ENCODE results near the gene RPA1.
"Not testable (repeated sequence)": the region's sequence is repeated elsewhere in the genome, so short reads cannot be mapped to it uniquely, and the experiment has no call there.

RPA1 gene

DNA sequence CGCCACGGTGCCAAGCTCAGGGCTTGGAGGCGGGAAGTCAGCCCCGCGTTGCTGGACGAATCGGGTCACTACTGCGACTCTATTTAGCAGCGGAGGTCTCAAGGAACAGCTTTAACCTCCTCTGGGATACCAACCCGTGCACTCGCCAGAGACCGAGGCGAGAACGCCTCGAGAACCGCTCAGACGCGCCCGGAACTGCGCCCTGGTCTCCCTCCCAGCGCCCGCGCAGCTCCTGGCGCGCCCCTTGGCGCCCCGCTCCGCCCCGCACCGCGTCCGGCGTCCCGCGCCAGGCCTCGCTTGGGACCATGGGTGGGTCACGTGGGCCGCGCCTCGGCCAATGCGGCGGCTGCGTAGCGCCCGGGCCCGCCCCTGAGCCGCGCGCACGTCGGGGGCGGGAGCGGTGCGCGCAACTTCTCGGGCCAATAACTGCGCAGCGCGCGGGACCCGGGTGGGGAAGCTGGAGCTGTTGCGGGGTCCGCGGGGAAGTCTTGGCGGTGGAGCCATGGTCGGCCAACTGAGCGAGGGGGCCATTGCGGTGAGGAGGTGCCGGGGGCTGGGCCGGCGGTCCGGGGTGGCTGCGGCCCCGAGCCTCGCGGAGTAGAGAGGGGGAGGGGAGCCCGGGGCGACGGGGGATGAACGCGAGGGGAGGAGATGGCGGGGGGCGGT, at the start of gene RPA1, which contains the start of gene SMYD4:
Gene RPA1, plus strand, starts transcription at position 414 of the 666 bp plus-strand sequence. Its CDS starts 89 bp downstream, at position 503.
Gene SMYD4, minus strand, starts transcription at position 311 of the 666 bp plus-strand sequence. CDS start 1,908 bp downstream, outside the sequence.
- DNase-seq (ENCODE audit: low spot score) = peak; percentile 84

DNA sequence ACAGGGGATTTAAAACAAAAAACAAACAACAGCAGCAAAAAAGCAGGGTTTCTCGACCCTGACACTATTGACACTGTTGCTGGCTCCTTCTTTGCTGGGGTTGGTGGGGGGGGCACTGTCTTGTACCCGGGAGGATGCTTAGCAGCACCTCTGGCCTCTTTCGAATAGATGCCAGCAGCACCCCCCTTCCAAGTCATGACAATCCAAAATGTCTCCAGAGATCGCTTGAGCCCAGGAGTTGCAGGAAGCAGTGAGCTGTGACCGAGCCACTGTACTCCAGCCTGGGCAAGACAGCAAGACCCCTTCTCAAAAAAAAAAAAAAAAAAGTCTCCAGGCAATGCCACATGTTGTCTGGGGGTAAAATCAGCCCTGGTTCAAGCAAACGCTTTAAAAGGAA, 47.6 kb upstream of the RPA1 start:
- no peak for DNase-seq (ENCODE audit: low spot score)

DNA sequence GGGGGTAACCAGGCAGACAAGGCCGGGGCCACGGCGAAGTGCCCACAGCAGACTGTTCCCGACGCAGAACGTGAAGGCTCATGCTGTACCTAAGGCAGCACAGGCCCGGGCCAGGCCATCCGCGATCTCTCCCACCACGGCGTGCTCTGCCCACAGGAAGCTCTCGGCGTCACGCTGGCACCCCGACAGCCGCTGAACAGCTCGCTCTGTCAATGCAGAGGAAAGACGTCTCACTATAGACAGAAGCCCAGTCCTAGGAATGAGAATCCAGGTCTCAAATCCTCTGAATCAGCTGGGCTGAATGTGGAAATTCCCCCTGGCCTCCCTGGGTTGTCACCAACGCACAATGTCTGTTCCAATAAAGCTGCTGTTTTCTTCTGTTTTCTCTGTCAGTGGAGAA, 46.5 kb upstream of the RPA1 start:
- DNase-seq (ENCODE audit: low spot score) = no peak

DNA sequence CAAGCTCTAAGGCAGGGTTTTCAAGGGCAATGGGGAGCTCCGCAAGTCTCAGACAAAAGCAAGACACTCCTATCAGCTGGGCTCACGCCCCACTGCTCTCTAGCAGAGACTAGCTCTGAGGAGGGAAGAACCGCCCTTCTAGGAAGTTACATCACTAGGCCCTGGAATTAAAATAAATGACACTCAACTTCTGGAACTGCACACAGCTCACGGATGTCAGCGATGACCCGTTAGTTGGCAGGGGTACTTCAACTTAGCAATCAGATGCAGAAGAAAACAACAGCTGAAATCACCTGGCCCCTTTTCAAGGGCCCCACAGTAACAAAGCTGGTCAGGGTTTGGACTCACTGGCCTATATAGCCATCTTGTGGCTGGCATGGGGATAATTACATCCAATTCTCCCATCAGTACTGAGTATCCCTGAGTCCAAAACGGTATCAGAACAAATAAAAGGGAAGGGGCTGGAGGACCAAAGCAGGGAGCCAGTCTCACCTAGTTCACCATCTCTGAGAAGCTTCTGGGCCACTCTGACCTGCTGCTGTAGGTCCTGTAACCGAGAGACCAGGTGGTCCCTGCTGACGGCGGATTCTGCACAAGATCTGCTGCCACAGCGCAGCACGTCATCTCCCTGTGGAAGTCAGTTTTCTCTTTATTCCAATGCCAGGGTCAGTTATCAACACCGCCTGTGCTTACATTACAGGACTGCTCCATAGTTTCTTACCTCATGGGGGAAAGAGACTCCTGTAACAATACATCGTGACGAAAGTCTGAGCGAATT, 45.8 kb upstream of the RPA1 start:
- DNase-seq (ENCODE audit: low spot score) = peak; percentile 64

DNA sequence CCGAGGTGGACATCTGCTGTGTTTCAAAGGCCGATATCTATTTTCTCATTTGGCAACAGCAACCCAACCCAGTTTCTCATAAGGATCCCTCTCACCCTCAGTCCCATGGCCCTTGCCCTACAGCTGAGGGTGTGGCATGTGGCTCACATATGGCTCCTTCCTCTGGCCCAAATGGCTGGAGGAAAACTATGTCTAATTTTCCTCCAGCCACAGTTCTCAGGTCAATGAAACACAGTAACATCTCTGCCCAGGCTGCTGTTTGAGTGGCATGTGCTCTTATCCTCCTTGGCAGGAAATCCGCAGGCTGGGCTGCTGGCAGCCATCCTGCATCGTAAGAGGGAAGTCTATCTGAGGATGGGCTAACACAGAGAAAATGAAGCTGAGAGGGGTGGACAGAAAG, 43.9 kb upstream of the RPA1 start:
- DNase-seq (ENCODE audit: low spot score) = no peak

DNA sequence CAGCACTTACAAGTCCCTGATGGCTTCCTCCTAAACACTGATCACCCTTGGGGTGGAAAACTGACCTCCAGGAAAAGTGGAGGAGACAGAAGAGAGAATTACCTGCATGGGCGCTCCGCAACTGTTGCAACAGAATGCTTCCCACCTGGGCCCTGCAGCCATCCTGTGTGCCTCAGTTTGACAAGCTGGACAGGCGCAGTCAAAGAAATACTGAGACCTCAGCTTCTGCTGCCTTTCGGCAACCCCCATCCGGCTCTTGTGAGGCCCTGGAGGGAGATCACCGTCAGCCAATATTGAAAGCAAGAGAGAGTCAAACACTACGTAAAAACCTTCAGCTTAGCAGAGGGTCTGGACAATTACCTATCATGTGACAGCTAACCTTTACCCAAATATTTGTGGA, 43.1 kb upstream of the RPA1 start:
- no peak for DNase-seq (ENCODE audit: low spot score)

DNA sequence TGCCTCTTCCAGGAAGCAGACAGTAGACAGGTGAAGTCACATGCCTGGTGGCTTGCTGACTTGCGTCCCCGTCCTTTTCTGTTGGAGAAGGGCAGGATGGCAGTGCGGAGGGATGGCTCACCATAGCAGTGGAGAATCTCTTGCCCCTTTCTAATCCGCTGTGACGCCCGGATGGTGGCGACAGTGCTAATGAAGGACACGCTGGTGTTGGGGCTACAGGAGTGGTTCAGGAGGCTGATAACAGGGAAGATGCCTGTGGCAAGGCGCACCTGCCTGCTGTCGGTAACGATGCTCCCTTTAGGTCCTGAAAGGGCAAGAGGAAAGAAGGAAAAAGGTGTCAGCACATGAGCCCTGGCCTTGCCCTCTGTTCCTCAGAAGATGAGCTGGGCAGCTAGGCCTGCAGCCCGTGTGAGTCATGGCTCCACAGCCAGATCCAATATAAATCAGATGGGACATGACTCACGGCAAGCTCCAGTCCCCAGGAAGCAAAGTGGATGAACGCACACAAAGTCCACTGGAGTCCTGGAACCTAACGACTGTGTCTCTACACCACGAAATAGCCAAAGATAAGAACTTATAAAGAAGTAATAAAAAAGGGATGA, 42.4 kb upstream of the RPA1 start:
- DNase-seq (ENCODE audit: low spot score) = no peak

DNA sequence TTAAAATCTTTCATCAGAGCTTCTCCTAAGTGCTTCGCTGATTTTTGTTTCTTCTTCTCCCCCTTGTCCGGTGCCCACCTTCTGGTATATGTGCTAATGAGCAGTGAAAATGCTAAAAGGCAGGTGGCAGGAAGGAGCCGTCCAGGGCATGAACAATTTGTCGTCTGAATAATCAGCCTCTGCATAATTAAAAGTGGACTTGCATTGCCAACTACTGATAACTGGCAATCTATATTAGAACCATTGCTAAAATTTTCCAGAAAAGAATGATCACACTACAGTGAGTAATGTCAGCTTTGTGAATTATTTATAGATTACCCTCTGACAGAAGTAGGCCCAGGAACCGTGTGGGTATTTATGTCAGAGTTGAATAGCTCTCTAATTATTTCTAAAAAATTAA, 39.9 kb upstream of the RPA1 start:
- no peak for DNase-seq (ENCODE audit: low spot score)

DNA sequence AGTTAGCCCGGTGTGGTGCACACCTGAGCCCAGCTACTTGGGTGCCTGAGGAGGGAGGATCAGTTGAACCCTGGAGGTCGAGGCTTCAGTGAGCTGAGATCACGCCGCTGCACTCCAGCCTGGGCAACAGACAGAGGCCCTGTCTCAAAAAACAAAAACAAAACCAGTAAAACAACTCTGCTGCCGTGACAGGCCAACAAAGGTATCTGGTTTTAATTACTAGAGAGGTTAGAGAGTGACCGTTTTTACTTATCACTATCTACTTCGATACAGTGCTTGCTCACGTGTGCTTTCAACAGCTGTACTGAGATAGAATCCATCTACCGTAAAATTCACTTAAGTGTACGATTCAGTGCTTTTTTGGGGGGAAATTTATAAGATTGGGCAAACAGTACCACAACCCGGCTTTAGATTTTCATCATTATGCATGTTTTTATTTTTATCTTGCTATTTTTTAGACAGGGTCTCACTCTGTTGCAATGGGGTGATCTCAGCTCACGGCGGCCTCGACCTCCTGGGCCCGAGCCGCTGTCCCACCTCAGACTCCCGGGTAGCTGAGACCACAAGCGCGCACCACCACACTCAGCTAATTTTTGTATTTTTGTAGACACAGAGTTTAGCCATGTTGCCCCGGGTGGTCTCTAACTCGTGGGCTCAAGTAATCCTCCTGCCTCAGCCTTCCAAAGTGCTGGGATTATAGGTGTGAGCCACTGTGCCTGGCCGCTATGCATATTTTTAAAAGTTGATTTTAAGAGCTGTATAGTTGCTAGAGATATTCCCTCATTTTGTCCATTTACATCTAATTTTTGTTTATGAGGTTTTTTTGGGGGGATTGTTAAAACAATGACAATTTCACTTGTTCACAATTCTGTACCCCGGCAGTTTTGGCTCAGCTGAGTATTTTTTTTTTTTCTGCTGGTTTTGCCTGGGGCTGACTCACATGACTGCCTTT, 37.0 kb upstream of the RPA1 start:
- no peak for DNase-seq (ENCODE audit: low spot score)

DNA sequence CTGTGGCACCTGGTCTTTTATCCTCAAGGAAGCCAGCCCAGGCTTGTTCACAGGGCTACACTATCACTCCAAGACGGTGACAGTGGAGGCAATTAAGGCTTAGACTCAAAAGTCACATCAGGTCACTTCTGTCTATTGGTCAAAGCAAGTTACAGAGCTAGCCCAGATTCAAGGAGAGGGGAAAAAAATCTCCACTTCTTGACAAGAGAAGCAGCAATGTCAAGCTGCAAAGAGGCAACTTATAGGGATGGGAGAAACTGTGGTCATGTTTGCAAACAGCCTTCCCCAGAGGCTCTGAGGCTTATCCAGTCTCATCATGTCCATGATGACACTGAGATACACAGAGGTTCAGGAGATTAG, 36.4 kb upstream of the RPA1 start:
- DNase-seq (ENCODE audit: low spot score) = no peak

DNA sequence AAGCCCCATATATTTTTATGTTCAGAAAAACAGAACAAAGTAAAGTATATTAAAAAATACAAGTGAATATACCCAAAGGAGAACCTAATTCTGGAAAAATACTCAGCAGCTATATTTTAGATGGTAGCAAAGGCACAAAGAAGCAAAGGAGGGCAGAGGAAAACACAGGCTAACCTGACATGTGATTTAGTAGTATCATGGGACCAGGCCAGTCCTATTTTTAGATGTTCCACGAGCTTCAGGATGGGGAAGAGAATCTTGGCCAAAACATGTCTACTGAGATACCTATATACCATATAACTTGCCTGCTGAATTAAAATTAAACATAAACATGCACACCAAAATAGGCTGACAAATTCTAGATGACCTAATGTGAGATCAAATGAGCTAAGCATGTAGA, 33.0 kb upstream of the RPA1 start:
- DNase-seq (ENCODE audit: low spot score) = peak; percentile 89

DNA sequence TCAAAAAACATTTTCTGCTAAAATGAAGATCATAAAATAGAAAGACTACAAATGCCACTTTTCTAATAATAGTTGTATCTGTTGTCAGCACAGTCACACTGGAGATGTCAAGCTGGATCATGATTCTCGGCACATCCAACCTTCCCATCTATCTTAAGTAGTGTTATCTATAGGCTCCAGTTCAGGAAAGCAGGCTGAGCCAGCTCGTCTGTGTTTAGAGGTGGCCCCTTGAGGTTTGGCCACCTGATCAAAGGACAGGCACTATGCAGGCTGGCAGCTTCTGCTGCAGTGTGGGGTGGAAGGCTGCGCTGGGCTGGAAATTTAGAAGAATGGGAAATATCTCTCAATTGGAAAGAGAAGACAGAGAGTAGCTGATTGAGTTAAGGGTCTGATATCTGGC, 32.5 kb upstream of the RPA1 start:
- DNase-seq (ENCODE audit: low spot score) = peak; percentile 53

DNA sequence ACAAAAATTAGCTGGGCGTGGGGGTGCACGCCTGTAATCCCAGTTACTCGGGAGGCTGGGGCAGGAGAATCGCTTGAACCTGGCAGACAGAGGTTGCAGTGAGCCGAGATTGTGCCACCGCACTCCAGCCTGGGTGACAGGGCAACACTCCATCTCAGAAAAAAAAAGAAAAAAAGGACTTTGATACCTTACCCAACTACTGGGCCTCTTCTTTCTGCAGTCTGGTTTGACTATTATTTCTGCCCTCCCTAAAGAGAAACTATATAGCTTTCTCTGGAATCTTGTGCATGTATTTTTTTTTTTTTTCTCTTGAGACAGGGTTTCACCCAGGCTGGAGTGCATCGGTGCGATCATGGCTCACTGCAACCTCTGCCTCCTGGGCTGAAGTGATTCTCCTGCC, 32.0 kb upstream of the RPA1 start:
- DNase-seq (ENCODE audit: low spot score) = not testable (repeated sequence)

DNA sequence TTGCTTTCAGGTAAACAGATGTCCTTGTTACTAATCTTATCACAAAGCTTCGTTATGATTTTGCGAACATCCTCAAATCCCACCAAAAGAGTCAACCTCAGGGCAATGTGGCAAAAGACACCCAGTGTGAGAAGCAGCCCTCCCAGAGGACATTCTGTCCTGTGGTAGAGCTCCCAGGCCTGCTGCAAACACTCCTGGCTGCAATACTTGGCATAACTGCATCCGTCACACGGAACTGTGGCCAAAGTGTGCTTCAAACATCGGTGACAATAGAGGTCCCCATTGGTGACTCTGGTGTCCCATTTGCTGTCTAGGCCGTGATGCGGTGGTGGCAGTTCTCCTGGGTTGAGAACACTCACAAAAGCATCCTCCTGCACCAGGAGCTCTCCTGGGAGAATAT, 29.6 kb upstream of the RPA1 start:
- DNase-seq (ENCODE audit: low spot score) = no peak

DNA sequence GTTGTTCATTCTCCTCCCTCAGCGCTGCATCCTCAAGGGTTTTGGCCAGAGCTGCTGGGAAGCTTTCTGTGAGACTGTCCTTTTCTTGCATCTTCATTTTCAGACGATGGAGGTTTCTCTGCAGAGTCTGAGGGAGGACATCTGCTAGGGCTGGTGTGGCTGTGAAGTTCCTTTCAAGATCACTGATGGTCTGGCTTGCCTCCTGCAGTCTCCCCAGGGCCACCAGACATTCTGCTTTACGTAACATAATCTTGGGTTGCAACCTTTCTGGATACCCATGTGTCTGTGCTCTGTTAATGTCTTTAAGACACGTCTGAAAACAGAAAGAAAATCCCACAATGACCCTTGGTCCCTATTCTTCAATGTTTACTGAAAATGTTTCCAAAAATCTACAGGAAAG, 29.1 kb upstream of the RPA1 start:
- DNase-seq (ENCODE audit: low spot score) = no peak

DNA sequence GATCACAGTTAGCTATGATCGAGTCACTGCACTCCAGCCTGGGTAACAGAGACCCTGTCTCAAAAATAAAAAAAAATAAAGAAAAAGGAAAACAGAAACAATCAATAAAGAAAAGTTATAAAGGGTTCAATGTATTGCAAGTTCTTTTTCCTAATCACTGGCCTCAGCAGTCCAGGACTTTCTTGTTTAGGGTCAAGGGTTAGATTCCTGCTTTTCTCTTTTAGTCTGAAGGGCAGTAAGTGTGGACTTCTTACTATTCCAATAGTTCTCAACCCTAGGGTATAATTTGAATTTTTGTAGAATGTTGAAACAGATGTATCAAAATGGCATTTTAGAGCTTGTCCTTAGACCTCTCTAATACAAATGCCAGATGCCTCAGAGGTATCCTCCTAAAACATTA, 27.4 kb upstream of the RPA1 start:
- no peak for DNase-seq (ENCODE audit: low spot score)

DNA sequence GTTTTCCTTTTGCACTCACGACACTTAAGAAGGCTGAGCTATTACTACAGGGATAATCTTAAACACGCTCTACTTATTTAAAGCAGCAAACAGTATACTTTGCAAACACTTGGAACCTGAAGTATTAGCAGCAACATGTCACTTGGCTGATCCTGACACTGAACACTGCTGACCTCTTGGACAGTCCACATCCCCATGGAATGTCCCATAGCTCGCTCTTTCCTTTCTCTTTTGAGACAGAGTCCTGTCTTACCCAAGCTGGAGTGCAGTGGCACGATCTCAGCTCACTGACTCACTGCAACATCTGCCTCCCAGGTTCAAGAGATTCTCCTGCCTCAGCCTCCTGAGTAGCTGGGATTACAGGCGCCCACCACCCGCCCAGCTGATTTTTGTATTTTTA, 26.5 kb upstream of the RPA1 start:
- no peak for DNase-seq (ENCODE audit: low spot score)

DNA sequence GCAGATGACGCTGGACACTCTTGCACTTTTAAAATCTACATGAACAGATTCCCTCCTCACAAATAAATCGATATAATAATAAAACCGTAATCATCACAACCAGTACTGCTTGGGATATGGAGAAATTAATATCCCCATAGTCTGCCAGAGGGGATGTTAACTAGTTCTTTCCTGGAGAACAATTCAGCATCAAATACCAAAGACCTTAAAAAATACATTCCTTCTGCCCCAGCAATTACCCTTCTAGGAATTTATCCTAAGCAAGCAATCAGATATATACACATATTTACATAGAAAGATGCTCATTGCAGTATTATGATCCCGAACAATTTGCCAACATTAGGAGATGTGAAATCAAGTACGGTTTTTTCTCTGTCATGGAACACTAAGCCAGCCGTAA, 21.9 kb upstream of the RPA1 start:
- DNase-seq (ENCODE audit: low spot score) = no peak

DNA sequence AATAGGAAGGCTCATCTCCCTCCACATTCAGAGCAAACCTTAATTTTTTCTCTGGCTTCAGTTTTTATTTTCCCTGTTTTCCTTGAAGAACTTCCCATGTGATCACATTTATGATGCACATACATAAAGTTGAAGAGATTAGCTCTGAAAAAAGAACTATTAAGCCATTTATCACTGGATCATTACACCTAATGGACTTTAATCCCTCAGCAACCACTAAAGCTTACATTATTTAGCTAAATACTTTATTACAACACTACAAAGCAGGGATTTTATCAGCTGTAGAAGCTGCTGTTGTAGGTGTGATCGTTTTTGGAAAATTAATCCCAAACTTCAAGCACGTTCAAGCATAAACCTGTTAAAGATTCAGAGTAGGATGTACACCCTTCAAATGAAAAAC, 21.2 kb upstream of the RPA1 start:
- no peak for DNase-seq (ENCODE audit: low spot score)

DNA sequence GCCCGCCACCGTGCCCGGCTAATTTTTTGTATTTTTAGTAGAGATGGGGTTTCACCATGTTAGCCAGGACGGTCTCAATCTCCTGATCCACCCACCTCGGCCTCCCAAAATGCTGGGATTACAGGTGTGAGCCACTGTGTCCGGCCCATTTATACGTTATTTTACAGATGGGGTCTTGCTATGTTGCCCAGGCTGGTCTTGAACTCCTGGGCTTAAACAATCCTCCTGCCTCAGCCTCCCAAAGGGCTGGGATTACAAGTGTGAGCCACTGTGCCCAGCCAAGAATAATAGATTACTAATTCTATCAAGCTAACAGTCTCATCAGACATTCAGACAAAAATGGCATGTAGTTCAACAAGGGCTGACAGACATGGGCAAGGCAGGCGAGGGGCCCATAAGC, 20.0 kb upstream of the RPA1 start:
- DNase-seq (ENCODE audit: low spot score) = not testable (repeated sequence)

DNA sequence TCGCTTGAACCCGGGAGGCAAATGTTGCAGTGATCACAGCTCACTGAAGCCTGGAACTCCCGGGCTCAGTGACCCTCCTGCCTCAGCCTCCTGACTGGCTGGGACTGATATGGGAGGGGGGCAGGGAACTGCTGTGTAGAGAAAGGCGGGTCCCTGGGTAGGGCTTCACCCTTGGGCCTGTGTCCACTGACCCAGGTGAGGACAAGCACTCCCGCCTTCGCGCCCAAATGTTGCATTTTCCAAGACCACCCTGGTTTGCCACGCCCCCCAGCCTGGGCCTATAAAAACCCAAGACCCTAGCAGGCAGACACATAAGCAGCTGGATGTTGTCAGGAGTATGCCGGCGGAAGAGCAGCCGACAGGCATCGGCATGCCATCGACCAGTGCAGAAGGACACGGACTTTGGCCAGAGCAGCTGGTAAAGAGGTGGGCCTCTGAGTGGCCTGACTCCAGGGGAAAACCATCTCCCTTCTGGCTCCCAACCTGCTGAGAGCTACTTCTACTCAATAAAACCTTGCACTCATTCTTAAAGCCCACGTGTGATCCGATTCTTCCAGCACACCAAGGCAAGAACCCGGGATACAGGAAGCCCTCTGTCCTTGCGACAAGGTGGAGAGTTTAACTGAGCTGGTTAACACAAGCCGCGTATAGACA, 19.2 kb upstream of the RPA1 start:
- no peak for DNase-seq (ENCODE audit: low spot score)

DNA sequence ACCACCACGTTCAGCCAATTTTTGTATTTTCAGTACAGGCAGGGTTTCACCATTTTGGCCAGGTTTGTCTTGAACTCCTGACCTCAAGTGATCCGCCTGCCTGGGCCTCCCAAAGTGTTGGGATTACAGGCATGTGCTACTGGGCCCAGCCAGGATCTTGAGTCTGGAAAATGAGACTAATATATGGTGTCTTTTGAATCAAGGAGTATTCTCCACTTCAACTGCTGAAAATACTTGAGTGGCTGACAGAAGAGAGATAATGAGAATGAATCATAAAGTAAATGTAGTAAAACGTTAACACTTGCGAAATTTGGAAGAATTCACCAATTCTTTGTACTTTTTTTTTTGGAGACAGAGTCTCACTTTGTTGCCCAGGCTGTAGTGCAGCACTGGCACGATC, 16.7 kb upstream of the RPA1 start:
- no peak for DNase-seq (ENCODE audit: low spot score)
